Ecto neural progenitor cell (in vitro differentiated cells): ENCODE measurements around the gene SMAD6.
A peak's percentile ranks its signal among the peaks of the same experiment; 100 is the strongest.

Source experiments
- DNase-seq: peaks from one replicate; pipeline ENCODE4 v3.0.0-alpha.2; 2018; ENCODE audit warnings: low spot score

The SMAD6 gene

GRCh38 chr15:66777054-66777453 is 75.0 kb downstream of the SMAD6 start:
- no peak for DNase-seq

GRCh38 chr15:66777596-66778313 is 75.7 kb downstream of the SMAD6 start:
- DNase-seq: no peak

- DNase-seq: no peak
These were observed 76.3 kb downstream of the SMAD6 start for GRCh38 chr15:66778314-66778665.

GRCh38 chr15:66778716-66779115 is 76.7 kb downstream of the SMAD6 start:
- DNase-seq: no peak

GRCh38 chr15:66779331-66780009 is 77.4 kb downstream of the SMAD6 start:
- DNase-seq: no peak

GRCh38 chr15:66780172-66780972 is 78.3 kb downstream of the SMAD6 start:
- no peak for DNase-seq

GRCh38 chr15:66780973-66781718 is 79.1 kb downstream of the SMAD6 start:
- DNase-seq: no peak

GRCh38 chr15:66782785-66783184 is 80.7 kb downstream of the SMAD6 start:
- DNase-seq: no peak

GRCh38 chr15:66783314-66783713 is 81.3 kb downstream of the SMAD6 start:
- no peak for DNase-seq

- no peak for DNase-seq
These were observed 81.7 kb downstream of the SMAD6 start for GRCh38 chr15:66783725-66784124.

GRCh38 chr15:66784174-66784573 is 82.1 kb downstream of the SMAD6 start:
- DNase-seq: no peak

GRCh38 chr15:66785637-66786036 is 83.6 kb downstream of the SMAD6 start:
- no peak for DNase-seq

GRCh38 chr15:66786222-66786621 is 84.2 kb downstream of the SMAD6 start:
- no peak for DNase-seq

- DNase-seq: no peak
These were observed 84.9 kb downstream of the SMAD6 start for GRCh38 chr15:66786708-66787488.

- DNase-seq: no peak
These were observed 85.4 kb downstream of the SMAD6 start for GRCh38 chr15:66787489-66787871.

GRCh38 chr15:66788024-66788423 is 86.0 kb downstream of the SMAD6 start:
- DNase-seq: no peak

GRCh38 chr15:66789029-66790025 is 87.3 kb downstream of the SMAD6 start:
- DNase-seq: peak; percentile 25

GRCh38 chr15:66795851-66796250 is 93.8 kb downstream of the SMAD6 start:
- no peak for DNase-seq

- no peak for DNase-seq
These were observed 94.3 kb downstream of the SMAD6 start for GRCh38 chr15:66796343-66796742.

GRCh38 chr15:66797921-66798320 is 95.9 kb downstream of the SMAD6 start:
- no peak for DNase-seq
